HL-60 (cell line): ENCODE results near the gene SORCS2.

ENCODE experiments used
- DNase-seq, 2 experiments: peaks; one replicate each; pipeline ENCODE4 v3.0.0-alpha.2; 2010 to 2020; ENCODE audit warnings: low read depth in 1 of 2, low spot score in 1 of 2
- H3K27ac ChIP-seq: fragments of 250-450 bp; sonication (Bioruptor Pico); replicated peaks from 2 replicates; pipeline ENCODE4 v1.5.1; 2020; ENCODE audit warnings: mild to moderate bottlenecking, moderate library complexity
- H3K27me3 ChIP-seq: fragments of 250-450 bp; sonication (Bioruptor Pico); 2 replicates; pipeline ENCODE4 v1.5.1; 2021; ENCODE audit warnings: mild to moderate bottlenecking, moderate library complexity; ENCODE audit not compliant: insufficient read depth, poor library complexity, severe bottlenecking
- H3K4me3 ChIP-seq: replicated peaks from 2 replicates; pipeline ENCODE4 v1.5.1; 2011; ENCODE audit warnings: mild to moderate bottlenecking, control low read depth, low read length; ENCODE audit not compliant: insufficient read depth
- CTCF ChIP-seq: IDR thresholded peaks from one replicate; pipeline ENCODE4 v1.5.1; 2011; ENCODE audit warnings: low read length, control low read depth, inconsistent platforms; ENCODE audit not compliant: insufficient read depth
- GABPA ChIP-seq: IDR thresholded peaks from 2 replicates; pipeline ENCODE4 v1.6.1; 2012; ENCODE audit warnings: low read depth
- POLR2AphosphoS5 ChIP-seq: IDR thresholded peaks from 2 replicates; pipeline ENCODE4 v1.6.1; 2012; ENCODE audit warnings: low read depth
- REST ChIP-seq: IDR thresholded peaks from 2 replicates; pipeline ENCODE4 v1.6.1; 2012; ENCODE audit warnings: low read depth; ENCODE audit not compliant: insufficient replicate concordance
- SPI1 ChIP-seq: IDR thresholded peaks from 2 replicates; pipeline ENCODE4 v1.6.1; 2012; ENCODE audit warnings: low read depth, mild to moderate bottlenecking, borderline replicate concordance

Gene SORCS2

GRCh38 chr4:7256984-7257810, 64.9 kb downstream of the SORCS2 start:
- no peak for DNase-seq
- TF ChIP-seq REST (no peak), POLR2AphosphoS5 (no peak), CTCF (no peak), GABPA (no peak), SPI1 (no peak)
- H3K4me3 ChIP-seq = no peak overlapping the region
- no peak overlapping the region for H3K27ac ChIP-seq
- no peaks in the 10 kb centered on the region for H3K27me3 ChIP-seq

- Histone ChIP-seq H3K27me3 (no peaks in the 10 kb centered on the region), H3K27ac (no peak overlapping the region), H3K4me3 (no peak overlapping the region)
- no peak for TF ChIP-seq SPI1
- TF ChIP-seq CTCF = no peak
- no peak for TF ChIP-seq POLR2AphosphoS5
- TF ChIP-seq GABPA = no peak
- no peak for TF ChIP-seq REST
- DNase-seq = no peak
Observed at GRCh38 chr4:7259039-7259438, 66.7 kb downstream of the SORCS2 start.

GRCh38 chr4:7260569-7260968, 68.2 kb downstream of the SORCS2 start:
- DNase-seq = no peak
- TF ChIP-seq SPI1 (no peak), REST (no peak), POLR2AphosphoS5 (no peak), CTCF (no peak), GABPA (no peak)
- Histone ChIP-seq H3K4me3 (no peak overlapping the region), H3K27me3 (no peaks in the 10 kb centered on the region), H3K27ac (no peak overlapping the region)
